ENCODE measurements around the gene CORO7.

The CORO7 gene

GRCh38 chr16:4365014-4365406 is 51.4 kb downstream of the CORO7 start:
- no peak for DNase-seq (ENCODE audit: low spot score)
- TF ChIP-seq CTCF (IDR thresholded peaks at IDR 0.05; ENCODE audit: extremely low read depth, missing control alignments), result no peak

GRCh38 chr16:4364196-4365013 is 52.0 kb downstream of the CORO7 start:
- no peak for DNase-seq (ENCODE audit: low spot score)

DNA sequence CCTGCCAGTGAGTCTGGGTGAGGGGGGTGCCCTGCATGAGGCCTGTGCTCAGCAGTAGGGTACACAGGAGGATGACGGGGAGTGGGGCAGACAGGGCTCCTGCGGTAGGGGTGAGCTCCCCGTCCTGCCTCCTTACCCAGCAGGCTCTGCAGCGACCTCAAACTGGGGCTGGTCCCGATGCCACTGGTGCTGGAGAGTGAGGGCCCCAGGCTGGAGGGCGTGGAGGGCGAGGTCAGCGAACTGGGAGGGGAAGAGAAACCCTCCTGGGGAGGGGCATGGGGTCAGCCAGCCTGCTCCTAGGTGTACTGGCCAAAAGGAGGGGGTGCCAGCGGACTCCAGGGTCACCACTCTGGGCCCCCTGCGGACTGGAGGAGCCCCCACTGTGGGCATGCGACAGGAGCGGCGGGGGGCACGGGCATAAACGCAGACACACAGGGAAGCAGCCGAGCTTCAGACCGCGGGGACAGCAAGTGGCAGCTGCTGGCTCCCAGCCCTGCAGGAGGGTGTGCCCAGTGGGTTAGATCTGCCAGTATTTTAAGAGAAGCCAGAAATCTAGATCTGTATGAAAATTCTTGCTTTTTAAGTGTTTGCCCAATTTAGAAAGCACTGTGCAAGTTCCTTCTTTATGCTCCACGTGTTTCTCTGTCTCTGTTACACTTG is 53.8 kb downstream of the CORO7 start:
- no peak for DNase-seq (ENCODE audit: low spot score)
- TF ChIP-seq CTCF (IDR thresholded peaks at IDR 0.05; ENCODE audit: extremely low read depth, missing control alignments), result no peak

More at GRCh38 chr16:4364196-4365013, 52.0 kb downstream of the CORO7 start:
- no peak for TF ChIP-seq CTCF (IDR thresholded peaks at IDR 0.05; ENCODE audit: extremely low read depth, missing control alignments)

- DNase-seq (ENCODE audit: low spot score), result no peak
- TF ChIP-seq CTCF (IDR thresholded peaks at IDR 0.05; ENCODE audit: extremely low read depth, missing control alignments), result no peak
Observed at GRCh38 chr16:4361944-4362311, 54.5 kb downstream of the CORO7 start.

GRCh38 chr16:4361033-4361943 is 55.1 kb downstream of the CORO7 start:
- TF ChIP-seq CTCF (IDR thresholded peaks at IDR 0.05; ENCODE audit: extremely low read depth, missing control alignments), result no peak
- DNase-seq (ENCODE audit: low spot score), result no peak

GRCh38 chr16:4360538-4361021 is 55.8 kb downstream of the CORO7 start:
- no peak for DNase-seq (ENCODE audit: low spot score)
- no peak for TF ChIP-seq CTCF (IDR thresholded peaks at IDR 0.05; ENCODE audit: extremely low read depth, missing control alignments)

Measured in GM20000 (cell line).